GM18907 (cell line): ENCODE data around the gene WDR37.

Source experiments
- ATAC-seq: cut with Tn5 transposase; IDR thresholded peaks from one replicate; pipeline ENCODE4 v1.9.1; 2021; ENCODE audit warnings: mild to moderate bottlenecking, moderate library complexity; ENCODE audit not compliant: unreplicated experiment

WDR37 gene

DNA sequence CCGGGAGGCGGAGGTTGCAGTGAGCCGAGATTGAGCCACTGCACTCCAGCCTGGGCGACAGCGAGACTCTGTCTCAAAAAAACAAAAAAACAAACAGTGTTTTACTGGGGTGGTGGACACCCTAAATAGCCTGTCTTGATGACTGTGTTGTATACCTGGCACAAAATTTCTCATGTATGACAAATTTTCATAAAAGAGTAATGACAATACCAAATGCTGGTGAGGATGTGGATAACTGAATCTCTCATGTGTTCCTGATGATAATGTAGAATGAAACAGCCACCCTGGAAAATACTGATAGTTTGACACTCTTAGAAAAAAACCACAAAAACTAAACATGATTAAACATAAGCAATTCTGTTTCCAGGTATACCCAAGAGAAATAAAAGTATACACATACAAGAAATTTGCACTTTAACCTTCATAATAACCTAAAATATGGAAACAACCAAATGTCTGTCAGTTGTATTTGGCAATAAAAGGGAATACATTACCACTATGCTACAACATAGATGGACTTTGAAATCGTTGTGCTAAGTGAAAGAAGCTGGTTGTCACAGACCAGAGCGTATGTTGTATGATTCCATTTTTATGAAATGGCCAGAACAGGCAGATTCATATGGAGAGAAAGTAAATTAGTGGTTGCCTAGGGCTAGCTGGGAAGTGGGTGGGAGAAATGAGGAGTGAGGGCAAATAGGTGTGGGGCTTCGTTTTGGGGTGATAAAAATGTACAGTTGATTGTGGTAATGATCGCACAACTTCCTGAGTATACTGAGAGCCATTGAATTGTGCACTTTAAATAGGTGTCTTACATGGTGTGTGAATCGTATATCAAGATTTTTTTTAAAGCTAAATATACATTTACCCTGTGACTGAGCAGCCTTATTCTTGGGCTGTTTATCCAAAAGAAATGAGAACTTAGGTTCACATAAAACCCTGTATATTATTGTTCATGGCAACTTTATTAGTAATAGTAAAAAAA lies 12.5 kb downstream of the WDR37 start:
- no peak for ATAC-seq

DNA sequence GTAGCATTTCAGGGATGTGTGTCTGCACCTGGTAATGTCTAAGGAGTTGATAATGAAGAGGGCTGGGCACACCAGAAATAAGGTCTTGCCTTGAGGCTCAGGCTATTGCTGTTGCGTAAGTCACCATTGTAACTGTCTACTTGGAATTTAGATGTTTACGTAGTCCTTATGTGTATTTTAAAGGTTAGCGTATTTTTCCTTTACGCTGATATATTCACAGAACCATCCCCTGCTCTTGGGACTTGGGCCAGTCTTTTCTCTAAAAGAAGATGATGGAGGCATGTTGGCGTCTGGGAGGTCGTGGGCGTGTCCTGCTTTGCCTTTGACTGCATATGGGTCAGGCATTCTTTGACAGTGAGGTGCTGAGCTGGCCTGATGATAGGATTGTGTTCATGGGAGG lies 14.7 kb downstream of the WDR37 start:
- no peak for ATAC-seq

DNA sequence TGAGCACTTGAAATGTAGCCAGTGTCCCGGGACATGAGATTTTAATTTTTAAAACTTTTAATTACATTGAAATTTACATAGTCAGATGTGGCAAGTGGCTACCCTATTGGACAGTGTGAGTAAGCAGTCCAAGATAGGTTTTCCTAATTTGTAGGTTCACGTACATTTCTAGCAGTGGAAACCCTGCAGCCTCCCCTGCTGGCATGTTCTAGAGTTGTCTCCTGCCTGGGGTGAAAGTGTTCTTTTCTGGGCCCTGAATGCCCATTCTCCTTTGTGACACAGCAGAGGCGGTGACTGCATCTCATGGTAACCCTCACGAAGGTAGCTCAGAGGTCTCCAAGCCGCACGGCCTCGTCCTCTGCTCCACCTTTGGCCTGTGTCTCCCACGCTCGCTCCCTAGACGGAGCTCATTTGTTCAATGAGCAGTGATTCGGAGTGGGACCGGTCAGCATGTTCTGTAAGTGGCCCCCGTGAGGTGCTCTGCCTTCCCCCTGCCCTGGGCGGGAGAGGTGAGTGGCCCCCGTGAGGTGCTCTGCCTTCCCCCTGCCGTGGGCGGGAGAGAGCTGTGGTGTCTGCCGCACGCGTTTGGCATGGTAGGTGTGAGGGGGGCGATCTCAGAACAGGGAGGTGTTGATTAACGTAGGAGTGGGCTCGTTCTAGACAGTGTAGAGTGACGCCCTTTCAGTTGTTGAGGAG lies 18.0 kb downstream of the WDR37 start:
- no peak for ATAC-seq

DNA sequence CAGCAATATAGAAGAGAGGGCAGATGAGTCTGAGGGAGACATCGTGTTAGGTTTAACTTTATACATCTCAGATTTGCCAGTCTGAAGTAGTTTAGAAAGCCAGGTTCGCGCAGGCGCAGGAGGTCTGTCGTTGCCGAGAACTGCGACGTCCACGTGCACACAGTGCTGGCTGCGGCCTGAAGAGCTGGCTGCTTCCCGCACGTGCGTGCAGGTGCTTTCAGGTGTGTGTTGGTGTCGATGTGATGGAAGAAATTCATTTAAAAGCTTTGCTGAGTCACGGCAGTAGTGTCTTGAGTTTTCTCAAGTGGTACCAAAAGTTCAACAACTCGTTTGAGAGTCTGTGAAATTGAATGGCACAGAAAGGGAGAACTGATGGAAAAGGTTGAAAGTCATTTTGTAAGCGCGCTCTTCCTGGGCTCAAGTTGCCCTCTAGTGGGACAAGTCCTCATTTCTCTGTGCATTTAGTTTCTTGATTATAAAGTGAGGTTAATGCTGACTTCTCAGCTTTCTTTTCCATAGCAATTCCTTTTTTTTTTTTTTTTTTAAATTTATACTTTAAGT lies 18.6 kb downstream of the WDR37 start:
- ATAC-seq, result no peak

DNA sequence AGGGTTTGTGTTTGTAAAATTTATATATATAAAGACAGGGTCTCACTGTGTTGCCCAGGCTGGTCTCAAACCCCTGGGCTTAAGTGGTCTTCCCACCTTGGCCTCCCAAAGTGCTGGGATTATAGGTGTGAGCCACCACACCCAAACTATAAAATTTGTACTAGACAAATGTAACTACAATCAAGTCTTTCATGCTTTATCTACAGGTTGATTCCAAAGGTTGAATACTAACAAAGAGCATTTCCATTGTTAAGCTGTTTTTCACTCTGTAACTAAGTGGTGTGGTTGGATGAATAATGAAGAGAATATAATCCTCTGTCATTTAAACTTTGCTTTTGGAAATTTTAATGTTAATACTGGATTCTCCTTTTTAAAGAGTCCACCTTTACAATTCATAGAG lies 22.5 kb downstream of the WDR37 start:
- no peak for ATAC-seq

DNA sequence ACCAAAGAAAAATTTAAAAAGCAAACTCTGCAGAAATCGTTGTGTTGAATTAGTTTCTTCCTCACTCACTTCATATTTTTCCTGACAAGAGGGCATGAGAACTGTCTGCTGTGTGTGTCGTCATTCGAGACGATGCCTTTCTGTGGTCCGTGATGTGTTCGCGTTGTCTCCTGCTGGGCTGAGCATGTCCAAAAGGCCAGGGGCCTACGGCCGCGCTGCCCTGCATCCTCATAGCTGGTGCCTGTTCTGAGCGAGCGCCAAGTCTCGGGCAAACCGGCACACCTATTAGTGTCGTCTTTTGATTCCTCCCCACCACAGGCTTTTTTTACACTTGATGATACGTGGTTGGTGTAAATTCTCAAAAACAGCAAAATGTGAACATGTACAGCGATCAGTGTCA lies 27.4 kb downstream of the WDR37 start:
- ATAC-seq, result no peak

DNA sequence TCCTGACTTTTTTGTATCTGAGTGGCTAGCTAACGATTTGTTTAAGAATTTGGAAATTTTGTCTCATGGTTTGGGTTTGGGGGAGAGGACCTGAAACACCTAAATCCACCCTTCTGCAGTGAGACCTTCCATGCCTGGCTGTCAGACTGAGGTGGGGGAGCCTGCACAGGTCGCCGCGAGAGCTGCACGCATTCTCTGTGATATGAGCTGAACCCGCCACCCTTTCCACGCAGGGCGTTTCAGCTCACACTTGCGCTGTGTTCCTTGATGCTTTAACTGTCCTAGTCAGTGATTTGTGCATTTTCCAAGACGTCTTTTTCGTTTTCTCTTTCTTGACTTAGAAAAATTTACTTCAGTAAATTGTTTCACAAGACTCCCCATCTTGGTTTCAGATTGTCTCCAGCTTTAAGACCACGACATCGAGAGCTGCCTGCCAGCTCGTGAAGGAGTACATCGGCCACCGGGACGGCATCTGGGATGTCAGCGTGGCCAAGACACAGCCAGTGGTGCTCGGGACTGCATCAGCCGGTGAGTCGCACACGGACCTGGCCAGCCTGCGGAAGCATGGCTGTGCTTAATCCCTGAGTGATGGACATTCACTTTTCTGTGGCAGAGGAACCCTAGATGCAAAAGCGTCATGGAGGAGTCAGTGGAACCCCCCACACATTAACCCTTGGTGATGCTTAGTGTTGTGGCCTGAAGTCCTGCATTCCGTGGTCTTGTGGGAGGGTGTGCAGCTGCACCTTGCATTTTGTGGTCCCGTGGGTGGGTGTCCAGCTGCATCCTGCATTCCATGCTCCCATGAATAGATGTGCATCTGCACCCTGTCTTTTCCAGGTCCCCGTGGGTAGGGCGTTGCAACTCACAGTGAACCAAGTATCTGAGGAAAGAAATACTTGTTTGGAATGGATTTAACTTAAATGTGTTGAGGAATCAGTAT lies 28.1 kb downstream of the WDR37 start:
- no peak for ATAC-seq

DNA sequence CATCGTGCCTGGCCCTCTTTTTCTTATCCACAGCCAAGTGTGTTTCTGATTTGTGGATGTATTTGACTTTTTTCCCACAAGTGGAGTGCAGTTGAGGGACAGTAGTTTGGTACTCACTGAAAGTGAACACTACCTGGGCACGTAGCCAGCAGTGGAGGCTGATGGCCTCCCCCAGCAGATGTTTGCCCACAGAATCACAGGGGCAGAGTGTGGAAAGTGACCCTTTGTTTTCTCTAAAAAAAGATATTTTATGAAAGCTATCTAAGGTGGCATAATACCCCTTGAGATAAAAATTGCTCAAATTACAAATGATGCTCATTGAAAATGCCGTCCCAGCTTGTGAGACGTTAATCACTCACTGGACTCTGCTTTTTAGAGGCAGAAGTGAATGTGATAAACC lies 29.1 kb downstream of the WDR37 start:
- ATAC-seq, result no peak

DNA sequence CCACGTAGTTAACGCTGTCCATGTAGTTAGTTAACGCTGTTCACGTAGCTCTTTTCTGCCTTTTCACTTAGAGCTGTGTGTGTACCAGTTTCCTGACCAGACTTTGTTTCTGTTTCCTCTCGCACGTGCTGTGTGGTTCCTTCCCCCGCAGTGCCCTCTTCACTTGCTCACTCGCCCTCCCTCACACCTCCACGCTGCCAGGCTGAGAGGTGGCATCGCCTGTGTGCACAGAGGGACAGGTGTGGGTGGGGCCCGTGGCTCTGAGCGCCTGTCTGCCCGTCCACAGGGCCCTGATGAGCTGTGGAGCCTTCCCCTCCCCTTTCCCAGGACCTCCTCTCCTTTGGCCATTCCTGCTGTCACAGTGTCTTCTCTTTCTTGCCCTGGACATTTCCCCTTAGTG lies 30.6 kb downstream of the WDR37 start:
- no peak for ATAC-seq

DNA sequence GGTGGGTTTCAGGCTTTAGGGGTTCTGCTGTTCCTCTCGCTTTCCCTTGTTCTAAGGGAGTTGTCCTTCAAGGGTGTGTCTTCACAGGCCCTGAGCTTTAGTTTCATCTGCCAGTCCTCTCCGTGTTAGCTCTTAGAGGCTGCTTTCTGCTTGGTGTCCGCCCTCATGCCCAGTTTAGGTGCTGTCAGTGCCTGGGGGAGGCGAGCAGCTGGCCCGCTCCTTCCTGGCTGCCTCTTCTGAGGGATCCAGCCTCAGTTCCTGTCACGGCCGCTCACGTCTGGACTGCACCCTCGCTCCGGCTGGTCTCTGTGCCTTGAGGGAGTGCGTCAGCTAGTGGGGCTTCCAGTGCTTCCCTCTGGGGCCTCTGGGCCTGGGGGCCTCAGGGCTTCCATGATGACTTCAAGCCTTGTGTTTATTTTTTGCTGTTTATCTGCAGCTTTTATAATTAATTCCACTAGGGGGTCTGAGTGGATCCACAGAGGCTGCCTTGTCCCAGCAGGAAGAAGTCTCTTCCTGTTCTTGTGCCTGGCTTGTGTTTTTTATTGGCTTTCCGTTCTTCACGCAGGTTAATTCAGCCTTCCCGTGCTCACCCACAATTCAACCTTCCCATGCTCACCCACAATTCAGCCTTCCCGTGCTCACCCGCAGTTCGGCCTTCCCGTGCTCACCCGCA lies 33.0 kb downstream of the WDR37 start:
- no peak for ATAC-seq

DNA sequence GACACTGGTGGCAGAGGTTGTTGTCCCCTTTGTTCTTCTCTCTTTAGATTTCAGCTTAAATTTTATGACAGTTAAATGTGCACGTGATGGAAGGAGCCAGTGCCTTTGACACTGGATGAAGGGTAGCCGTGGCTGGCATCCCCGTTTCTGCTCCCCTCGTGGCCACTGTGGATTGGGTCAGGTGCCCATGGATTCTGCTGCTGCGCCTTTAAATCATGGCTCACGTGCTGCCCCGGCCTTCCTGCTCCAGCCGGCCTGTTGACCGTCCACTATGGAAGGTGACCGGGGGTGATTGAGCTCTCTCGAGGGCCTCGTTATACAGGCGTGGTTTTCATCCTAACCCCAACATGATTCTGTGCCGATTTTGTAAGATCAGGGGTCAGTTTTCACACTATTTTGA lies 34.5 kb downstream of the WDR37 start:
- no peak for ATAC-seq

DNA sequence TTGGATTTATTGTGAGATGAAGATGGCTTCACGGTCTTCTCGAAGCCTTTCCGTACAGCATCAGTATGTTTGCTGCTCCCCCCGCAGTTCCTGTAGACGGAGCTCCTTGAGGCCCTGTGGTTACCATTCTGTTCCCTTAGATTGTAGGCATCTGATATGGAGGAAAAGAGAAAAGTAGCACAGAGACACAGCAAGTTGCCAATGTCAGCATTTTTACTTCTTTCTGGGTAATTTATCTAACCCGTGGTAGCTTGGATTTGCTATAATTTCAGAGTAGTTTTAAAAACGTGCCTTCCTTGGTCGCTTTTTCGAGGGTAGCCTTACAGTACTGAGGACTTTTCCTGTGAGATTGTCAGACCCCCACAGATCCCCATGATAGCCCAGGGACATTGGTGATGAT lies 37.5 kb downstream of the WDR37 start:
- no peak for ATAC-seq

DNA sequence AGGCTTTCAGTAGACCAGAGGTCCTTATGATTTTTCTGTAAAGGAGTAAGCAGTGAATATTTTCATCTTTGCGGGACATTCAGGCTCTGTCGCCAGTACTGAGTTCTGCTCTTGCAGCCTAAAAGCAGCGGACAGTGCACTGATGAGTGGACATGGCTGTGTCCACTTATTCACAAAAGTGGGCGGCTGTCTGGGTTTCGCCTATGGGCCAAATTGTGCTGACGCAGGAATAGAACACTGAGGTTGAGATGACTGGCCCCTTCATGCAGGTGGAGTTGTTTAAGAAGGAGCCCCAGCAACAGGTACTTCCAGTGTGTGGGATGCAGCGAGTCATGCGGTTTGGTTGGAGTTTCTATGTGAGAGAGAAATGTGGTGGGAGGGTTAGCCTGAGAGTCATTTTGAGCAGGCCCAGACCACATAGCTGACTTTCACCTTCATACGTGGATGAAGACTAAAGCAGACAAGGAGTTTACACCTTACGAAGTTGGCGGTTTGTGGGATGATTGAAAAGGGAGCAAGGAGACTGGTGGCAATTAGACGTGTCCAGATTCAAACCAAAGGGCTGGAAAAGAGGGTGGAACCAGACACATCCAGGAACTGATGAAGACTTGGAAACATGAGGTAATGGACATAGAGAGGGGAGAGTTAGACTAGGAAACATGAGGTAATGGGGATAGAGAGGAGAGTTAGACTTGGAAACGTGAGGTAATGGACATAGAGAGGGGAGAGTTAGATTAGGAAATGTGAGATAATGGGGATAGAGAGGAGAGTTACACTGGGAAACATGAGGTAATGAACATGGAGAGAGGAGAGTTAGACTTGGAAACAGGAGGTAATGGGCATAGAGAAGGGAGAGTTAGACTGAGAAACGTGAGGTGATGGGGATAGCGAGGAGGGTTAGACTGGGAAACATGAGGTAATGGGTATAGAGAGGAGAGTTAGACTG lies 38.2 kb downstream of the WDR37 start:
- ATAC-seq, result no peak

DNA sequence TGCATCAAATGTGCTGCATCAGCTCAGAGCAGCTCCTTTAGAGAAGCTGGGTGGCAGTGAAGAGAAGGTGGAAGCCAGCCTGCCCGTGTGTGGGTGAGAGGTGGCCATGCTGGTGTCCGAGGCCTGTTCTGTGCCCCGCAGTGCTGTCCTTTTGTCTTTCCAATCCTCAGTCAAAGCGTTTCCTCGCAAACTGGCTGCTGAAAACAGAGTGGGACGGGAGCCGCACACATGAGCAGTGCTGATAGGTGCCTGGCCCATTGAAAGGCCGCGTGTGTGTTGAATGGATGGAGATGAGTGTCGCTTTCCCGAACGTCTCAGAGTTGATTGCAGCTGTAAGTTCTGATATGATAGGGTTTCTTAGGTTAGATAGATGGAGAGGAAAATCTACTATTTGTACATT lies 39.3 kb downstream of the WDR37 start:
- no peak for ATAC-seq

DNA sequence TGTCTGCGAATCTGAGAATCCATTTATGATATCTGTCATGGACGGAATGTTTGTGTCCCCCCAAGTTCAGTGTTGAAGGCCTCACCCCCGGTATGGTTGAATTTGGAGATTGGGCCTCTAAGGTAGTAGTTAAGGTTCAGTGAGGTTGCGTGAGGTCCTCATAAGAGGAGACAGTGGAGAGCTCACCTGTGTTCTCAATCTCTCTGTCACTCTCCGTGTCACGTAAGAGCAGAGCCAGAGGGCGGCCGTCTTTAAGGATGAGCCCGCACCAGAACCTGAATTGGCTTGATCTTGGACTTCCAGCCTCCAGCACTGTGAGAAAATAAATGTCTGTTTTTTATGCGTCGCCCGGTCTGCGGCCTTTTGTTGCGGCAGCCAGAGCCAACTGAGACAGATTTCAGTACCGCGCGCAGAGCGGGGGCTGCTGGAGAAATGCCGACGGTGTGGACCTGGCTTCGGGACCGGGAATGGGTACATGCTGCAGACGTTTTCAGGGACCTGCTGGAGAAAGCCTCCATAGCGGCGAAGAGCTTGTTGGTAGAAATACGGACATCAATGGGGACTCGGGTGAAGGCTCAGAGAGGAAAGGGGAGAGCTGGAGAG lies 40.2 kb downstream of the WDR37 start:
- ATAC-seq, result no peak

DNA sequence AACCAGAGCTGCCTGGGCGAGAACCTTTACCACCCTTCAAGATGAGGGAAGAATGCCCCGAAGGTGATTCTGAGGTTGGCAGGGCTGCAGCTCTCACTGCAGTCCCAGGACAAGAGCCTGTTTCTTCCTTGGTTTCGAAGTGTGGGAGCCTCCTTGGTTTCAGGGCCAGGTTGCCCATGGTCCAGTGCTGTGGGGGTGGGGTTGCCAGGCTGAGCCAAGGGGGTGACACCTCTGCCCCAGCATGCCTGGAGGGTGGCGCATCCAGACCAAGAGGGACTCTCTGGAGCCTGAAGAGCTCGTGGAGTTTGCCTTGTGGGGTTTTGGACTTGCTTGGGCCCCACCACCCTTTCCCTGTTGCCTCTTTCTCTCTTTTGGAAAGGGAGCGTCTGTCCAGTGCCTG lies 41.3 kb downstream of the WDR37 start:
- ATAC-seq, result no peak

DNA sequence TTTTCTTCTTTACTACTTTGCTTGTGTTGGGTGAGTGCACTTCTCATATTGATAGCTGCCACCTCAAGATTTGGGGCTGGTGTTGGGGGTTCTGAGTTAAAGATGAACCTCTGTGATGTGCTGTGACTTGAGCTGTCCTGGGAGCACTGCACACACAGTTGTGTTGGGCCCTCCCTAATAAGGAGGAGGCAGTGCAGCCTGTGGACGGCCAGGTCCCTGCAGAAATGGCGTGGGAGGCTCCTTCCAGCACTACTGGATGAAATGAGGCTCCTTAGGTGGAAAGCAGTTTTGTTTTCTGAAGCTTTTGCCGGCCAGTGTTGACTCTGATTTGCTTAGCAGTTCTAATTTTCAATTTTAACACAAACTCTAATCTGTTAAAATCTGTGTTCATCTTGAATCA lies 44.0 kb downstream of the WDR37 start:
- ATAC-seq, result no peak

DNA sequence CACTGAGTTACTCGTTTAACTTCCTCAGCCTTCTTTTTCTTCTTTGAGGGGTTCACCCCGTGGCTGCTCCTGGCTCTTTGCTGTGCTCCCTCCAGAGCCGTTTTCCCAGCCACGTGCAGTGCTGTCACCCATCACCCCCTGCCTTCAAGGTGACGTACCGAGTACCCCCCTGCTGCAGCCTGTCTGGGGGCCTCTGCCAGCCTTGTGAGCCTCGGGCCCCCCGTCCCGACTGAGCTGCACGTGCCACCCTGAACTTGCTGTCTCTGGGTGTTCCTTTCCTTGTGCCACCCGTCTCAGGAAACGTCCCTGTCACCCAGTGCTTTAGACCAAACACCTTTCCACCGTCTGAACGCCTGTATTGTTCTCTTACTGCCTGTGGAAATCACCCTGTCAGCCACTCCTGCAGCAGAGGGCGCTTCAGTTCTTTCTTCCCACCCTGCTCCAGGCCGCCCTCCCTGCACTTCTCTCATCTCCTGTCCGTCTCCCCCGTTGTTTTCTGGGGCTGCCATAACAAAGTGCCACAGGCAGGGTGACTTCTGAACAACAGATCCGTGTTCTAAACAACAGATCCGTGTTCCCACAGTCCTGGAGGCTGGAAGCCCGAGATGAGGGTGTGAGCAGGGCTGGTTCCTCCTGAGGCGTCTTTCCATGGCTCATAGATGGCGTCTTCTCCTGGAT lies 44.6 kb downstream of the WDR37 start:
- ATAC-seq, result no peak
